HCT116 (cell line): ENCODE measurements around the gene PPP1R1B.

ENCODE experiments used
- CEBPB ChIP-seq: IDR thresholded peaks from 2 replicates; pipeline ENCODE4 v1.6.1; 2012; ENCODE audit warnings: low read depth
- CTCF ChIP-seq, 3 experiments: fragments of 200-600 bp in 1 of 3; sonication (generic) in 1 of 3; IDR thresholded peaks in 2 of 3; conservative IDR thresholded peaks in 1 of 3; 2 replicates each; pipeline ENCODE4 v1.5.1; 2012 to 2017; ENCODE audit warnings: low read depth in 2 of 3, low read length in 2 of 3, antibody characterized with exemption in 1 of 3, borderline replicate concordance in 1 of 3, control low read depth in 1 of 3, mild to moderate bottlenecking in 1 of 3, mixed read lengths in 1 of 3, mixed run types in 1 of 3, moderate library complexity in 1 of 3; ENCODE audit not compliant: insufficient read depth in 1 of 3
- EGR1 ChIP-seq: IDR thresholded peaks from 2 replicates; pipeline ENCODE4 v1.6.1; 2012; ENCODE audit warnings: low read depth
- ELF1 ChIP-seq: IDR thresholded peaks from 2 replicates; pipeline ENCODE4 v1.6.1; 2012; ENCODE audit warnings: low read depth, borderline replicate concordance
- EZH2 ChIP-seq: fragments of 200-600 bp; sonication (generic); IDR thresholded peaks from 2 replicates; pipeline ENCODE4 v1.6.1; 2017; ENCODE audit warnings: antibody characterized with exemption, mixed run types
- MAX ChIP-seq: IDR thresholded peaks from 2 replicates; pipeline ENCODE4 v1.6.1; 2012
- POLR2A ChIP-seq: IDR thresholded peaks from 2 replicates; pipeline ENCODE4 v1.7.0; 2011; ENCODE audit warnings: borderline replicate concordance; ENCODE audit not compliant: insufficient read depth, insufficient read length; ENCODE audit errors: extremely low read depth
- POLR2AphosphoS5 ChIP-seq: IDR thresholded peaks from 2 replicates; pipeline ENCODE4 v1.6.1; 2011; ENCODE audit warnings: mild to moderate bottlenecking, low read depth, low read length, moderate library complexity
- REST ChIP-seq: IDR thresholded peaks from 2 replicates; pipeline ENCODE4 v1.6.1; 2012; ENCODE audit warnings: low read depth
- SIN3A ChIP-seq: IDR thresholded peaks from 2 replicates; pipeline ENCODE4 v1.6.1; 2012; ENCODE audit warnings: low read depth
- YY1 ChIP-seq: IDR thresholded peaks from 2 replicates; pipeline ENCODE4 v1.6.1; 2011; ENCODE audit warnings: low read length, low read depth, moderate library complexity, mild to moderate bottlenecking; ENCODE audit not compliant: insufficient replicate concordance; ENCODE audit errors: extremely low read depth
- ZBTB33 ChIP-seq: IDR thresholded peaks from 2 replicates; pipeline ENCODE4 v1.6.1; 2011; ENCODE audit warnings: mild to moderate bottlenecking, low read length, moderate library complexity; ENCODE audit not compliant: insufficient replicate concordance; ENCODE audit errors: extremely low read depth

GRCh38 chr17:39578272-39578671, 48.5 kb upstream of the PPP1R1B start:
- TF ChIP-seq EZH2 (no peak), YY1 (no peak), CTCF (IDR thresholded peaks at IDR 0.05 in 2 of 3, conservative IDR thresholded peaks at IDR 0.05 in 1 of 3; ENCODE audit: borderline replicate concordance in 1 of 3, insufficient read depth in 1 of 3, low read depth in 2 of 3, low read length in 2 of 3) (no peak), SIN3A (no peak), REST (no peak), ELF1 (no peak), CEBPB (no peak), EGR1 (no peak), ZBTB33 (no peak), POLR2A (no peak), MAX (no peak), POLR2AphosphoS5 (no peak)
